Caco-2 (cell line): ENCODE data around the gene TUB. TPM values are rescaled to one million over a fixed set of nuclear protein-coding genes. Genes with fewer than 3 reads are reported as not detected.

Experiments
- BruUV-seq: library from RNA; stranded (reverse); fragments of 400-500 nt; replicated peaks from 2 replicates; lab custom pipeline; 2021; lab: Mats Ljungman, UMichigan
- CTCF ChIA-PET: fragments of 300-600 bp; sonication (Branson Sonifier 250); formaldehyde crosslinking; loops from one replicate; lab custom pipeline; 2022; ENCODE audit warnings: antibody characterized with exemption; lab: Charles Lee
- POLR2A ChIA-PET: fragments of 300-600 bp; sonication (Branson Sonifier 250); formaldehyde crosslinking; loops from one replicate; lab custom pipeline; 2022; ENCODE audit warnings: antibody characterized with exemption; lab: Charles Lee
- DNase-seq, 2 experiments: peaks; one replicate each; pipeline versions ENCODE4 v3.0.0 to v3.0.0-alpha.2; 2020 to 2022
- H3K27me3 ChIP-seq: replicated peaks from 2 replicates; pipeline ENCODE4 v1.6.0; 2011; ENCODE audit warnings: low read length; ENCODE audit not compliant: control insufficient read depth, insufficient read depth
- H3K36me3 ChIP-seq: 2 replicates; pipeline ENCODE4 v1.5.1; 2011; ENCODE audit warnings: low read length; ENCODE audit not compliant: control insufficient read depth, insufficient read depth
- H3K4me1 ChIP-seq: fragments of 250-450 bp; sonication (Bioruptor Pico); 2 replicates; pipeline ENCODE4 v1.5.1; 2020; ENCODE audit warnings: mild to moderate bottlenecking
- H3K4me3 ChIP-seq: 2 replicates; pipeline ENCODE4 v1.5.1; 2011; ENCODE audit warnings: low read depth, mild to moderate bottlenecking, control low read depth, low read length
- H3K9me3 ChIP-seq: fragments of 250-450 bp; sonication (Bioruptor Pico); 2 replicates; pipeline ENCODE4 v1.5.1; 2020; ENCODE audit warnings: mild to moderate bottlenecking, moderate library complexity
- H3K27ac Mint-ChIP-seq: one replicate; pipeline ENCODE4 v1.8.0; 2022; ENCODE audit warnings: mixed read lengths; ENCODE audit not compliant: unreplicated experiment
- H3K27me3 Mint-ChIP-seq: one replicate; pipeline ENCODE4 v1.8.0; 2022; ENCODE audit warnings: mixed read lengths; ENCODE audit not compliant: insufficient read depth, unreplicated experiment
- H3K36me3 Mint-ChIP-seq: one replicate; pipeline ENCODE4 v1.8.0; 2022; ENCODE audit warnings: mild to moderate bottlenecking, mixed read lengths; ENCODE audit not compliant: insufficient read depth, unreplicated experiment
- H3K4me1 Mint-ChIP-seq: one replicate; pipeline ENCODE4 v1.8.0; 2022; ENCODE audit warnings: low read depth, mixed read lengths; ENCODE audit not compliant: unreplicated experiment
- H3K4me3 Mint-ChIP-seq: one replicate; pipeline ENCODE4 v1.8.0; 2022; ENCODE audit warnings: mild to moderate bottlenecking, moderate library complexity, mixed read lengths; ENCODE audit not compliant: unreplicated experiment
- H3K9me3 Mint-ChIP-seq: one replicate; pipeline ENCODE4 v1.8.0; 2022; ENCODE audit warnings: mixed read lengths; ENCODE audit not compliant: unreplicated experiment
- CTCF ChIP-seq, 2 experiments: fragments of 200-600 bp in 1 of 2; IDR thresholded peaks; 1 replicate in 1 of 2; 2 replicates in 1 of 2; pipeline versions ENCODE4 v1.5.1 to v1.8.0; 2011 to 2022; ENCODE audit warnings: antibody characterized with exemption in 1 of 2, control low read depth in 1 of 2, inconsistent platforms in 1 of 2, low read depth in 1 of 2, low read length in 1 of 2, mild to moderate bottlenecking in 1 of 2, moderate library complexity in 1 of 2; ENCODE audit not compliant: insufficient read depth in 1 of 2, severe bottlenecking in 1 of 2, unreplicated experiment in 1 of 2
- intact Hi-C: fragments of 100-400 bp; cut with micrococcal nuclease; formaldehyde crosslinking; loops from one replicate; pipeline ENCODE4 v1.10.0; 2022; ENCODE audit not compliant: unreplicated experiment
- total RNA-seq: library from RNA; stranded (reverse); gene quantifications from 2 replicates; pipeline ENCODE4 v1.2.3, GENCODE V29; 2022

The TUB gene
- total RNA-seq, 1 experiment from 2014 or later: not detected

GRCh38 chr11:8086001-8086479 is 5.0 kb downstream of the TUB start:
- DNase-seq: no peak
- no TSS peak for BruUV-seq
- Histone ChIP-seq H3K27me3 (peaks cover 2% of the 10 kb centered on the region; the same call in 1 of the 2 replicates), H3K4me1 (no peaks in the 10 kb centered on the region), H3K4me3 (no peak overlapping the region), H3K36me3 (no peaks in the 10 kb centered on the region), H3K9me3 (no peaks in the 10 kb centered on the region)
- ChIA-PET CTCF (interaction anchor here (1.0 to 1.8 kb wide), 3 partner anchors 13 to 80 kb away, joined by 3 to 7 read pairs (median 6); no protein-coding TSS in a partner anchor), POLR2A (interaction anchor here (0.7 kb wide), 1 partner anchor 99 kb away, joined by 3 read pairs; the partner anchor contains the start of gene EIF3F)
- H3K4me3 Mint-ChIP-seq: no peak overlapping the region
- no peak for TF ChIP-seq CTCF (IDR thresholded peaks at IDR 0.05; ENCODE audit: insufficient read depth in 1 of 2, low read depth in 1 of 2, low read length in 1 of 2, severe bottlenecking in 1 of 2, unreplicated experiment in 1 of 2)
- H3K9me3 Mint-ChIP-seq: no peaks in the 10 kb centered on the region
- intact Hi-C loops: no loop called here
- H3K27ac Mint-ChIP-seq: no peak overlapping the region
- no peaks in the 10 kb centered on the region for H3K36me3 Mint-ChIP-seq
- peaks cover 9% of the 10 kb centered on the region for H3K27me3 Mint-ChIP-seq
- H3K4me1 Mint-ChIP-seq: no peaks in the 10 kb centered on the region

GRCh38 chr11:8086571-8086970 is 5.6 kb downstream of the TUB start:
- ChIA-PET POLR2A (interaction anchor here (0.7 kb wide), 1 partner anchor 99 kb away, joined by 3 read pairs; the partner anchor contains the start of gene EIF3F), CTCF (interaction anchor here (1.0 to 1.8 kb wide), 3 partner anchors 13 to 80 kb away, joined by 3 to 7 read pairs (median 6); no protein-coding TSS in a partner anchor)
- no peaks in the 10 kb centered on the region for H3K36me3 Mint-ChIP-seq
- no peak for DNase-seq
- Histone ChIP-seq H3K36me3 (no peaks in the 10 kb centered on the region), H3K4me3 (no peak overlapping the region), H3K4me1 (no peaks in the 10 kb centered on the region), H3K9me3 (no peaks in the 10 kb centered on the region), H3K27me3 (peaks cover 2% of the 10 kb centered on the region; the same call in 1 of the 2 replicates)
- H3K4me3 Mint-ChIP-seq: no peak overlapping the region
- intact Hi-C loops: no loop called here
- H3K4me1 Mint-ChIP-seq: no peaks in the 10 kb centered on the region
- H3K27me3 Mint-ChIP-seq: peaks cover 9% of the 10 kb centered on the region
- H3K27ac Mint-ChIP-seq: no peak overlapping the region
- no peaks in the 10 kb centered on the region for H3K9me3 Mint-ChIP-seq
- BruUV-seq: no TSS peak
- TF ChIP-seq CTCF (IDR thresholded peaks at IDR 0.05; ENCODE audit: insufficient read depth in 1 of 2, low read depth in 1 of 2, low read length in 1 of 2, severe bottlenecking in 1 of 2, unreplicated experiment in 1 of 2): no peak

GRCh38 chr11:8087185-8087584 is 6.2 kb downstream of the TUB start:
- BruUV-seq: no TSS peak
- intact Hi-C loops: no loop called here
- ChIA-PET CTCF (interaction anchor here (0.5 to 4.6 kb wide), 4 partner anchors 12 to 81 kb away, joined by 3 to 23 read pairs (median 5); no protein-coding TSS in a partner anchor), POLR2A (no interaction called here)
- no peaks in the 10 kb centered on the region for H3K4me1 ChIP-seq
- Mint-ChIP-seq H3K27ac (no peak overlapping the region), H3K27me3 (peaks cover 9% of the 10 kb centered on the region), H3K4me1 (no peaks in the 10 kb centered on the region), H3K4me3 (no peak overlapping the region), H3K9me3 (no peaks in the 10 kb centered on the region), H3K36me3 (no peaks in the 10 kb centered on the region)
- no peak overlapping the region for H3K4me3 ChIP-seq
- no peak for DNase-seq
- H3K9me3 ChIP-seq: no peaks in the 10 kb centered on the region
- peaks cover 2% of the 10 kb centered on the region; the same call in 1 of the 2 replicates for H3K27me3 ChIP-seq
- peak in 1 of 2 experiments; percentile 13 for TF ChIP-seq CTCF (IDR thresholded peaks at IDR 0.05; ENCODE audit: insufficient read depth in 1 of 2, low read depth in 1 of 2, low read length in 1 of 2, severe bottlenecking in 1 of 2, unreplicated experiment in 1 of 2)
- H3K36me3 ChIP-seq: no peaks in the 10 kb centered on the region
